Islet of Langerhans (tissue), 1 donor: ENCODE data around the gene GCN1.
"Not testable (repeated sequence)": the region's sequence is repeated elsewhere in the genome, so short reads cannot be mapped to it uniquely, and the experiment has no call there.

Experiments
- FAIRE-seq: peaks from one replicate; lab custom pipeline; 2011; peaks lifted over from hg19 to GRCh38; lab: Jason Lieb, UNC

GCN1 gene, protein sequence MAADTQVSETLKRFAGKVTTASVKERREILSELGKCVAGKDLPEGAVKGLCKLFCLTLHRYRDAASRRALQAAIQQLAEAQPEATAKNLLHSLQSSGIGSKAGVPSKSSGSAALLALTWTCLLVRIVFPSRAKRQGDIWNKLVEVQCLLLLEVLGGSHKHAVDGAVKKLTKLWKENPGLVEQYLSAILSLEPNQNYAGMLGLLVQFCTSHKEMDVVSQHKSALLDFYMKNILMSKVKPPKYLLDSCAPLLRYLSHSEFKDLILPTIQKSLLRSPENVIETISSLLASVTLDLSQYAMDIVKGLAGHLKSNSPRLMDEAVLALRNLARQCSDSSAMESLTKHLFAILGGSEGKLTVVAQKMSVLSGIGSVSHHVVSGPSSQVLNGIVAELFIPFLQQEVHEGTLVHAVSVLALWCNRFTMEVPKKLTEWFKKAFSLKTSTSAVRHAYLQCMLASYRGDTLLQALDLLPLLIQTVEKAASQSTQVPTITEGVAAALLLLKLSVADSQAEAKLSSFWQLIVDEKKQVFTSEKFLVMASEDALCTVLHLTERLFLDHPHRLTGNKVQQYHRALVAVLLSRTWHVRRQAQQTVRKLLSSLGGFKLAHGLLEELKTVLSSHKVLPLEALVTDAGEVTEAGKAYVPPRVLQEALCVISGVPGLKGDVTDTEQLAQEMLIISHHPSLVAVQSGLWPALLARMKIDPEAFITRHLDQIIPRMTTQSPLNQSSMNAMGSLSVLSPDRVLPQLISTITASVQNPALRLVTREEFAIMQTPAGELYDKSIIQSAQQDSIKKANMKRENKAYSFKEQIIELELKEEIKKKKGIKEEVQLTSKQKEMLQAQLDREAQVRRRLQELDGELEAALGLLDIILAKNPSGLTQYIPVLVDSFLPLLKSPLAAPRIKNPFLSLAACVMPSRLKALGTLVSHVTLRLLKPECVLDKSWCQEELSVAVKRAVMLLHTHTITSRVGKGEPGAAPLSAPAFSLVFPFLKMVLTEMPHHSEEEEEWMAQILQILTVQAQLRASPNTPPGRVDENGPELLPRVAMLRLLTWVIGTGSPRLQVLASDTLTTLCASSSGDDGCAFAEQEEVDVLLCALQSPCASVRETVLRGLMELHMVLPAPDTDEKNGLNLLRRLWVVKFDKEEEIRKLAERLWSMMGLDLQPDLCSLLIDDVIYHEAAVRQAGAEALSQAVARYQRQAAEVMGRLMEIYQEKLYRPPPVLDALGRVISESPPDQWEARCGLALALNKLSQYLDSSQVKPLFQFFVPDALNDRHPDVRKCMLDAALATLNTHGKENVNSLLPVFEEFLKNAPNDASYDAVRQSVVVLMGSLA (N-terminal part only)

DNA sequence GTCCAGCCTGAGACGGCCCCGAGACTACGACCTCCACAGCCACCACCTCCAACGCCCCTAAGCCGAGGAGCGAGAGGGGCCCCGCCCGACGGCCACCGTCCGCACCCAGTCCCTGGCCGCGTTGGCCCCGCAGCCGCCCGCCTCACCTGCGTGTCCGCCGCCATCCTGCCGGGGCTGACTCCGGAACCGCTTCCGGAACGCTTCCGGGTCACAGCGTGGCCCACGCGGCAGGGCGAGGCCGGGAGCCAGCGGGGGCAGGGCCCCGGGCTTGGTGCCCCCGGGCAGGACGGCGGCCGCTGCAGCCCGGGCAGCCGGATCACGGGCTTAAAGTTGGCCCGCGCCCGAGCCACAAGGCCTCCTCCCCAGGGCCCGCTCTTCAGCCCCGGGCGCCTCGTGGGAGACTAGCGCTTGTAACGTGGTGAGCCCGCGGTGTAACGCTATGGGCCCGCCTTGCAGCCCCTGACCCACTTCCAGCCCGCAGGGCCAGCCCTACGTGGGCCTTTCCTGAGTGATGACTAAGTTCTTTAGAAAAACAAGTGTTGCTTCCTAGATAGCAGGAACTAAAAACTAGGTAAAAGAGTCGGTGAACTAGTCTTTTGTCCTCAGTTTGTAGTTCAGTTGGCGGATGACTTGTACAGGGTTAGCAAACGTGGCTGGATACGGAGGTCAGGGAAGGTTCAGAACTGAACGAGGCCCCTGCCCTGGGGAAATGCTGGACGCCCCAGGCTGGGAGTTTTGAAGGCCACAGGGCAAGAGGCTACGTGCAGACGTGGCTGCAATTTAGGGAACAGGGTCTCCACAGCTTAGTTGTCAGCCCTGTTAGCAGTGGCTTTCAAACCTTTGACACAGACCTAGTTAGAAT is at the start of gene GCN1:
TSS of gene GCN1 (minus strand) at position 182 of the 862 bp plus-strand sequence. CDS start at position 164, 18 bp downstream.
- no peak for FAIRE-seq

- FAIRE-seq = no peak
Measured at GRCh38 chr12:120242971-120243699, 48.6 kb upstream of the GCN1 start.

GRCh38 chr12:120242275-120242799 is 47.8 kb upstream of the GCN1 start:
- no peak for FAIRE-seq

DNA sequence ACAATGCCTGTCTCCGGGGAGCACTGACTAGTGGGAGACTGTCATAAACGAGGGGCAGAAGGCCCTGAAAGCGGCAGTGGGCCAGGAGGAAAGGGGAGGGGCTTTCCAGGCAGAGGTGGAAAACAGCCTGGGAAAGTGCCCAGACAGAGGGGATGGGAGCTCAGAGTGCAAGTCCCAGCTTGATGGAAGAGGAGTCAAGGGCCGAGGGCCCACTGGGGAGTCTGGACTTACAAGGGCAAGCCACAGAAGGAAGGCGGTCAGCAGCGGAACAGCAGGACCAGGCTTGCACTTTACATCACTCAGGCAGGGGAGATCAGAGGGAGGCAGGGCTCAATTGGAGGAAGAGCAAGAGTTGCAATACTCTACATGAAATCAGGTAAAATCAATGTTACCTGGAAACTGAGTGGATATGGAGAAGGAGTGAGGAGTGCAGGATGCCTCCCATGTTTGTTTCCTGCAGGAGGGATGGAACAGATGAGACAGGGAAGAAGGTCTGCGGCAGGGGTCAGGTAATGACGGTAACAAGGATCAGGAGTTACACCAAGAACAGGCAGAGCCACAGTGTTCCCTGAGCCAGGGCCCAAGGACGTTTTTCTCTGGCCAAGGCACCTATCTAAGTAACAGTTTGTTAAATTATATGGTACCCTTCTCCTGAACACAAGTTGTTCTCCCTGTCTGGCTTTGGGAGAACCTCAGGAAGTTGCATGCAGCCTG is 47.2 kb upstream of the GCN1 start:
- no peak for FAIRE-seq

GRCh38 chr12:120240495-120240833 is 45.9 kb upstream of the GCN1 start:
- no peak for FAIRE-seq

DNA sequence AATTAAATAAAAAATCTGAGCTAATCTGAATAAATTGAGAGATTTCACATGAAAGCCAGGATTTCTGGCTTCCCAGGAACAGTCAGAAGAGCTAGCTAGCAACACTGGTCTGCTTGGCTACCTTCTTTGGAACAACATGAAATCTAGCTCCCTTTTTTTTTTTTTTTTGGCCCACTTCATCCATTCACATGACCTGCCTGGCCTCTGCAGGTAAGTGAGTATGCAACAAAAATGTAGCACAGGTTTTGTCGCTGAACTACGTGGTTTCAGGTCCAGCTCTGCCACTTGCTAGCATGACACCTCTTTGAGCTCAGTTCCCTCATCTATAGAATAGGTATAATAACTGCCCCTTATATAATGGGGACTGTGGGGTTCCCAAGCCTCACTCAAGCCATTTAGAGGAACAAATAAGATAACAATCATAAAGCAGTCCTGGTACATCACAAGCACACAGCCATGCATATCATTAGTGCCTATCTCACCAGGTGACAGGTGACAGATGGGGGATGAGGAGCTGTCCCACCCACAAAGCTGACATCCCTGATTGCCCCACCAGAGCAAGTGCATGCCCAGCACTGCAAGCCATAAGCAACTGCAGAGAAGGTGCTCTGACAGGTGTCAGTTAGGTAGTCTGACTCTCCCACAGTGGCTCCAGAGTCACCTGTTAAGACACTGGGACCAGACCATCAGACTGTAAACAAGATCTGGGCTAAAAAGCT is 45.4 kb upstream of the GCN1 start:
- FAIRE-seq = no peak

DNA sequence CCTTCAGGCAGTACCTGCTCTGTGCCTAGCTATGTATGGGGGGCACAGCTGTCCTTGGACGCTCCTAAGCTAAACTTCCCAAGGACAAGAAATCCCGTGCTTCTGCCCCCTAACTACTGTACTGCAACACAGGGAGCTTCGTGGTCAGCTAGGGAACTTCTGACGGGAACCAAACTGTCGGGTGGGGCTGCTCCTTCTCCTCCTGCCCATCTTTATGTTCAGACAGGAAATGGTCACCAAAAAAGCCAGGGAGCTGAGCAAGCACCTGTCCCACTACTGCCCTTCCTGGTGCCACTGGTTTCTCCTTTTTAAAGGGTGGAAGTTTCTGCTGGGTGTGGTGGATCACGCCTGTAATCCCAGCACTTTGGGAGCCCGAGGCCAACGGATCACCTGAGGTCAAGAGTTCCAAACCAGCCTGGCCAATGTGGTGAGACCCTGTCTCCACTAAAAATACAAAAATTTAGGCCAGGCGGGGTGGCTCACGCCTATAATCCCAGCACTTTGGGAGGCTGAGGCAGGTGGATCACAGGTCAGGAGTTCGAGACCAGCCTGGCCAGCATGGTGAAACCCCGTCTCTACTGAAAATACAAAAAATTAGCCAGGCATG is 44.4 kb upstream of the GCN1 start:
- no peak for FAIRE-seq

DNA sequence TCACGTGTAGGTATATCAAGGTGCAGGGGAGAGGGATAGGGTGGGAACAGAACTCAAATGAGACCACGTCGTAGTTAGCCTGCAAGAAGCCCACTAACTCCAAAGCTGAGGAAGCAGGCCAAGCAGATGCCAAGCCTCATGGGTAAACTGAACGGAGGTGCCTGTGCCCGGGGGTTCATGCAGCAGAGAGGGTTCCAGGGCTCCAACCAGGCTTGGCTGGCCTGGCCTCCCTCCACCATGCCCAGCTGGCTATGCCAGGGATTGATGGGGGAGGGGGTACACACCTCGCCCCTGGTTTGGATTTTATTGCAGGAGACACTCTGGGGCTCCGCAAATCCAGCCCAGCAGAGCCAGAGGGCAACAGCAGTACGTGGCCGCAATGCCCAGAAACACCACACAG is 43.7 kb upstream of the GCN1 start:
- no peak for FAIRE-seq

DNA sequence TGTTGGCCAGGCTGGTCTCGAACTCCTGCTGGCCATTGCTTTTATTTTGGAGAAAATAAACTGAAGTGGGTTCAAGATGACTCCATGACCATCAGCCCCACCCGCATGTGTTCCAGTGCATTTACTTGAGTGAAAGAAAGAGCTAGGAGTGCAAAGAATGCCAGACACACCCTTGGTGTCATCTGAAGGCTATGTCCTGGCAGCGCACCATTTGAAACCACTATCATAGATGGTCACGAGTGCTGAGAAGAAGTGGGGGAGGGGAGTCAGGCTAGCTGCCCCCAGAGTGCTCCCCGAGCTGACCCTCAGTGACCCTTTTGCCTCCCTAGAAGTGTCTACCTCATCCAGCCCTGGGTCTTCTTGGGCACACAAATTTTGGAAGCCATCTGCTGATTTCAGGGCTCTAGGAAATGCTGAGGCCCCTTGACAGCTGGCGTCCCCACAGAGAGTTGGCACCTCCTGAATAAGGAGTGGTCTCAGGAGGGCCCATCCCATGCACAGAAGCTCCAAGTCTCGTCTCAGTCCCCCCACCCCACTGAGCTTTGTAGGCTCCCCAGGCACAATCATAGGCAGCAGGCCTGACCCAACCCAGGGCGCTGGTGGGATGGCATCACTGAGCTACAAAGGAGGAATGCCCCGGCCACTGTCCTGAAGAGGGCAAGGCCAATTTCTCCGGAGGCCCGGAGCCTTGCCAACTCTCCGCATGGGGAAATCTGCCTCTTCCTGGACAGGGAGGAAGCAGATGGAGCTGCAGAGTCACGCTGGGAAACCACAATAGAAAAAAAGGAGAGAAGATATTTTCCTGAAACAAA is 43.1 kb upstream of the GCN1 start:
- no peak for FAIRE-seq

DNA sequence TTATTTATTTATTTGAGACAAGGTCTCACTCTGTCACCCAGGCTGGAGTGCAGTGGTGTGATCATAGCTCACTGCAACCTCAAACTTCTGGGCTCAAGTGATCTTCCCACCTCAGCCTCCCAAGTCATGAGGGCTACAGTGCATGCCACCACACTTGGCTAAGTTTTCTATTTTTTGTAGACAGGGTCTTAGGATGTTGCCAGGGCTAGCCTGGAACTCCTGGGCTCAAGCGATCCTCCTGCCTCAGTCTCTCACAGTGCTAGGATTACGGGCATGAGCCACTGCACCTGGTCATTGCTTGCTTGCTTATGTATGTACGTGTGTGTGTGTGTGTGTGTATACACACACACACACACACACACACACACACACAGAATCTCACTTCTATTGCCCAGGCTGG is 42.3 kb upstream of the GCN1 start:
- FAIRE-seq = not testable (repeated sequence)

GRCh38 chr12:120235369-120236323 is 41.1 kb upstream of the GCN1 start:
- FAIRE-seq = no peak

DNA sequence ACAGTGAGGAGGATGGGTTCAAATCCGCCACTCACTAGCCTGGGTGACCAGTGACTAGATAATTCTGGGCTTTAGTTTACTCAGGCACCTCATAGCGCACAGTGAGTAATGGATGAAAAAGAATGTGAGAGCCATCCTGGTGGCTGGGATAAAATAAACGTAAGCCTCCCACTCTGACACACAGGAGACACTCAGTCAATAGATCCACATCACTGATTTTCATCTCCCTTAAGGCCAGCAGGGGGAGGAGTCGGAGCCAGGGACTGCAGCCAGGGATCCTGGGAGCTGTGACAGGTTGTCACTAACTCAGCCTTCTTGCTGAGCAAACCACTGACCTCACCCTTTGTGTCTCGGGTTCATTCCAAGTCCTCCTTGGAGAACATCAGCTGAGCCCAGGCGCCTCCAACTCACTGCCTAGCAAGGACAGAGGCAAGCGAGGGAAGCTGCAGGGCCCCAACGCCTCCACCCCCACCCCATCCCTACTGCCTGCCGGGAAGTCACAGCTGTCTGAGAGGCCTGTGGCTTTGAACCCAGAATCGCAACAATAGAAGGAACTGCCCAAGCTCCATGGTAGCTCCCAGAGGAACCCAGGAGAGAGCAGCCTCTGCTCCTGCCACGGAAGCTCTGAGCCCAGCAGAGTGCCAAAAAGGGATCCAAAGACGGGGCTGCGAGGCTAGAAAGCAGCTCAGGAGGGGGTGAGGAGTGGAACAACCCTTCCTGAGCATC is 40.3 kb upstream of the GCN1 start:
- no peak for FAIRE-seq

- no peak for FAIRE-seq
Measured at GRCh38 chr12:120231316-120232011, 36.9 kb upstream of the GCN1 start.

GRCh38 chr12:120230974-120231315 is 36.4 kb upstream of the GCN1 start:
- FAIRE-seq = no peak

GRCh38 chr12:120230326-120230973 is 35.9 kb upstream of the GCN1 start:
- FAIRE-seq = no peak
